Endothelial cell of umbilical vein (primary cell): Measurements from ENCODE around the gene REEP2. TPM values are rescaled to one million over a fixed set of nuclear protein-coding genes. Genes with fewer than 3 reads are reported as not detected.

Source experiments
- BruUV-seq: library from RNA; stranded (reverse); fragments of 400-500 nt; replicated peaks from 2 replicates; lab custom pipeline; 2021; lab: Mats Ljungman, UMichigan
- CTCF ChIA-PET: fragments of 300-600, 350-600 bp; sonication (Branson Sonifier 250); formaldehyde crosslinking; loops from one replicate; lab custom pipeline; 2021; ENCODE audit warnings: antibody characterized with exemption, inconsistent platforms; lab: Charles Lee
- POLR2A ChIA-PET: fragments of 300-600, 350-600 bp; sonication (Branson Sonifier 250); formaldehyde crosslinking; loops from one replicate; lab custom pipeline; 2021; ENCODE audit warnings: antibody characterized with exemption, inconsistent platforms; lab: Charles Lee
- DNase-seq: peaks from one replicate; pipeline ENCODE4 v3.0.0-alpha.2; 2011; ENCODE audit warnings: low read depth, low spot score
- FAIRE-seq: peaks from 2 replicates; lab custom pipeline; 2011; peaks lifted over from hg19 to GRCh38; lab: Jason Lieb, UNC
- H2AFZ ChIP-seq: 2 replicates; pipeline ENCODE4 v1.6.0; 2012; ENCODE audit warnings: low read depth, low read length, control low read depth, inconsistent platforms
- H3K27ac ChIP-seq: 2 replicates; pipeline ENCODE4 v1.5.1; 2011; ENCODE audit warnings: low read depth, mild to moderate bottlenecking, control low read depth, low read length, moderate library complexity; ENCODE audit not compliant: insufficient read depth
- H3K27me3 ChIP-seq, 2 experiments: 2 replicates each; pipeline versions ENCODE4 v1.6.0 to v1.6.1; 2011; ENCODE audit warnings: low read length in 2 of 2, mixed read lengths in 1 of 2; ENCODE audit not compliant: control insufficient read depth in 2 of 2, insufficient read depth in 2 of 2
- H3K36me3 ChIP-seq, 2 experiments: 2 replicates in 1 of 2; 3 replicates in 1 of 2; pipeline ENCODE4 v1.5.1; 2011; ENCODE audit warnings: low read length in 2 of 2, mild to moderate bottlenecking in 1 of 2, moderate library complexity in 1 of 2; ENCODE audit not compliant: control insufficient read depth in 2 of 2, insufficient read depth in 2 of 2; ENCODE audit errors: extremely low read depth in 1 of 2
- H3K4me1 ChIP-seq: 3 replicates; pipeline ENCODE4 v1.5.1; 2011; ENCODE audit warnings: mild to moderate bottlenecking, low read length; ENCODE audit not compliant: control insufficient read depth, insufficient read depth; ENCODE audit errors: extremely low read depth
- H3K4me2 ChIP-seq: 2 replicates; pipeline ENCODE4 v1.6.1; 2011; ENCODE audit warnings: low read length, control low read depth, mixed read lengths; ENCODE audit not compliant: insufficient read depth
- H3K4me3 ChIP-seq, 3 experiments: fragments of 200-600 bp in 1 of 3; sonication (generic), shearing (Covaris generic) in 1 of 3; replicated peaks in 1 of 3; 2 replicates each; pipeline ENCODE4 v1.5.1; 2011 to 2016; ENCODE audit warnings: control low read depth in 3 of 3, low read length in 3 of 3, mild to moderate bottlenecking in 2 of 3, inconsistent platforms in 1 of 3, low read depth in 1 of 3, moderate library complexity in 1 of 3; ENCODE audit not compliant: insufficient read depth in 1 of 3
- H3K79me2 ChIP-seq: 2 replicates; pipeline ENCODE4 v1.6.0; 2012; ENCODE audit warnings: low read length, inconsistent platforms; ENCODE audit not compliant: control insufficient read depth, insufficient read depth
- H3K9ac ChIP-seq: replicated peaks from 2 replicates; pipeline ENCODE3; 2011; ENCODE audit warnings: low read length, control low read depth; ENCODE audit not compliant: insufficient read depth; ENCODE audit errors: extremely low read depth
- H3K9me1 ChIP-seq: replicated peaks from 3 replicates; pipeline ENCODE4 v1.6.0; 2011; ENCODE audit warnings: mild to moderate bottlenecking, low read length; ENCODE audit not compliant: control insufficient read depth, insufficient read depth; ENCODE audit errors: extremely low read depth
- H3K9me3 ChIP-seq: replicated peaks from 2 replicates; pipeline ENCODE4 v1.5.1; 2012; ENCODE audit warnings: low read length, inconsistent platforms; ENCODE audit not compliant: control insufficient read depth, insufficient read depth
- H4K20me1 ChIP-seq: replicated peaks from 2 replicates; pipeline ENCODE3; 2011; ENCODE audit warnings: mild to moderate bottlenecking, low read length; ENCODE audit not compliant: control insufficient read depth, insufficient read depth; ENCODE audit errors: extremely low read depth
- EZH2 ChIP-seq: IDR thresholded peaks from 2 replicates; pipeline ENCODE4 v1.6.1; 2012; ENCODE audit warnings: borderline replicate concordance, low read depth, mild to moderate bottlenecking, moderate library complexity, low read length, inconsistent platforms; ENCODE audit not compliant: severe bottlenecking
- FOS ChIP-seq: IDR thresholded peaks from 2 replicates; pipeline ENCODE4 v1.6.1; 2011; ENCODE audit warnings: mild to moderate bottlenecking, low read length, moderate library complexity, borderline replicate concordance; ENCODE audit not compliant: insufficient read depth
- GATA2 ChIP-seq: IDR thresholded peaks from 2 replicates; pipeline ENCODE4 v1.7.0; 2011; ENCODE audit warnings: low read depth, mild to moderate bottlenecking, moderate library complexity, mixed read lengths, low read length; ENCODE audit not compliant: insufficient read length, insufficient read depth
- JUN ChIP-seq: IDR thresholded peaks from 2 replicates; pipeline ENCODE4 v1.6.1; 2011; ENCODE audit warnings: borderline replicate concordance, low read depth; ENCODE audit not compliant: insufficient read length, insufficient read depth
- MYC ChIP-seq: IDR thresholded peaks from one replicate; pipeline ENCODE4 v1.6.1; 2011; ENCODE audit warnings: mild to moderate bottlenecking, low read depth, low read length
- POLR2A ChIP-seq: IDR thresholded peaks from 2 replicates; pipeline ENCODE4 v1.6.1; 2012; ENCODE audit warnings: low read depth, mild to moderate bottlenecking, control low read depth, low read length
- POLR2AphosphoS5 ChIP-seq: IDR thresholded peaks from 2 replicates; pipeline ENCODE4 v1.6.1; 2012; ENCODE audit warnings: low read depth, mild to moderate bottlenecking, control low read depth, low read length, moderate library complexity; ENCODE audit not compliant: insufficient read depth
- dilution Hi-C: fragments of 300-500 bp; cut with MboI; formaldehyde crosslinking; loops from one replicate; pipeline ENCODE4 v1.15.0; 2019; ENCODE audit warnings: low sequenced_read_pairs; ENCODE audit not compliant: extremely low pct_ligation_motif_present
- intact Hi-C: fragments of 100-400 bp; cut with micrococcal nuclease; formaldehyde crosslinking; loops from one replicate; pipeline ENCODE4 v1.10.0; 2022
- polyA plus RNA-seq, 4 experiments: library from polyadenylated mRNA; depleted of rRNA in 3 of 4; stranded (reverse) in 3 of 4; unstranded in 1 of 4; fragments of >200 nt; gene quantifications; 2 replicates each; pipeline versions ENCODE4 v1.2.1 to v1.2.3, GENCODE V29; 2011 to 2012; ENCODE audit warnings: missing spikeins in 1 of 4
- total RNA-seq: library from RNA; stranded (reverse); gene quantifications from 2 replicates; pipeline ENCODE4 v1.2.3, GENCODE V29; 2021
- TF ChIP-seq, protein P1 (sequence below), 2 donors: IDR thresholded peaks; 1 replicate in 1 of 2; 2 replicates in 1 of 2; pipeline ENCODE4 v1.5.1; 2011; ENCODE audit warnings: low read length in 2 of 2, mild to moderate bottlenecking in 2 of 2, moderate library complexity in 2 of 2, control low read depth in 1 of 2, inconsistent platforms in 1 of 2, low read depth in 1 of 2; ENCODE audit not compliant: insufficient read depth in 1 of 2; ENCODE audit errors: extremely low read depth in 1 of 2
- TF ChIP-seq, protein P2 (sequence below): IDR thresholded peaks from 2 replicates; pipeline ENCODE4 v1.6.1; 2011; ENCODE audit not compliant: insufficient read depth, insufficient read length

REEP2 gene
- total and polyA plus RNA-seq, 2 donors (not counting 3 experiments of a cell fraction or from before 2014, with no cell fraction given), result 4.0 to 4.8 TPM

DNA sequence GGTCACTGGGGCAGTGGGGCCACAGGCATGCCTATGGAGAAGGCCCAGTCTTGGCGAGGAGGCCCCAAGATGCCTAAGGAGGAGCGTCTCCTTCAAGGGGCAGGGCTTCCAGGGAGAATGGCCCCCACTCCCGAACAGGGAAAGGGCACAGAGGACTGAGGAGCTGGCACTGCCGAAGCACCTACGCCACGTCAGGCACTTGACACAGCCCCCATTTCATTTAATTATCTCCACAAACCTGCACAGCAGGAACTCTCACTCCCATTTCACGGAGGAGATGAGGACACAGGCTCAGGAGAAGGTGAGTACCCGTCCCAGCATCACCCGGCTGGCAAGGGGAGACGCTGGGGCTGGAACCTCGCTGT lies 52.4 kb downstream of the REEP2 start:
- H3K9me1 ChIP-seq, result no peaks in the 10 kb centered on the region
- ChIA-PET CTCF (no interaction called here), POLR2A (no interaction called here)
- H3K36me3 ChIP-seq, result no peaks in the 10 kb centered on the region
- BruUV-seq, result no TSS peak
- H2AFZ ChIP-seq, result peak overlapping the region; percentile 93
- dilution Hi-C loops, result no loop called here
- H3K4me2 ChIP-seq, result peak overlapping the region; percentile 67
- H3K4me3 ChIP-seq, result peak overlapping the region in 1 of 3 experiments; percentile 4
- H3K27me3 ChIP-seq, result peaks cover 11 to 22% of the 10 kb centered on the region in 2 experiments
- H3K79me2 ChIP-seq, result no peaks in the 10 kb centered on the region
- H4K20me1 ChIP-seq, result no peaks in the 10 kb centered on the region
- intact Hi-C loops, result no loop called here
- DNase-seq (peak; percentile 0), FAIRE-seq (no peak)
- no peak overlapping the region for H3K27ac ChIP-seq
- TF ChIP-seq, protein P1, sequence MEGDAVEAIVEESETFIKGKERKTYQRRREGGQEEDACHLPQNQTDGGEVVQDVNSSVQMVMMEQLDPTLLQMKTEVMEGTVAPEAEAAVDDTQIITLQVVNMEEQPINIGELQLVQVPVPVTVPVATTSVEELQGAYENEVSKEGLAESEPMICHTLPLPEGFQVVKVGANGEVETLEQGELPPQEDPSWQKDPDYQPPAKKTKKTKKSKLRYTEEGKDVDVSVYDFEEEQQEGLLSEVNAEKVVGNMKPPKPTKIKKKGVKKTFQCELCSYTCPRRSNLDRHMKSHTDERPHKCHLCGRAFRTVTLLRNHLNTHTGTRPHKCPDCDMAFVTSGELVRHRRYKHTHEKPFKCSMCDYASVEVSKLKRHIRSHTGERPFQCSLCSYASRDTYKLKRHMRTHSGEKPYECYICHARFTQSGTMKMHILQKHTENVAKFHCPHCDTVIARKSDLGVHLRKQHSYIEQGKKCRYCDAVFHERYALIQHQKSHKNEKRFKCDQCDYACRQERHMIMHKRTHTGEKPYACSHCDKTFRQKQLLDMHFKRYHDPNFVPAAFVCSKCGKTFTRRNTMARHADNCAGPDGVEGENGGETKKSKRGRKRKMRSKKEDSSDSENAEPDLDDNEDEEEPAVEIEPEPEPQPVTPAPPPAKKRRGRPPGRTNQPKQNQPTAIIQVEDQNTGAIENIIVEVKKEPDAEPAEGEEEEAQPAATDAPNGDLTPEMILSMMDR (IDR thresholded peaks at IDR 0.05; ENCODE audit: extremely low read depth in 1 of 2, insufficient read depth in 1 of 2, low read depth in 1 of 2, low read length in 2 of 2), result no peak
- no peak for TF ChIP-seq GATA2
- TF ChIP-seq MYC, result no peak
- no peak for TF ChIP-seq FOS
- no peak for TF ChIP-seq EZH2
- no peak for TF ChIP-seq POLR2A
- TF ChIP-seq POLR2AphosphoS5, result no peak
- TF ChIP-seq, protein P2, sequence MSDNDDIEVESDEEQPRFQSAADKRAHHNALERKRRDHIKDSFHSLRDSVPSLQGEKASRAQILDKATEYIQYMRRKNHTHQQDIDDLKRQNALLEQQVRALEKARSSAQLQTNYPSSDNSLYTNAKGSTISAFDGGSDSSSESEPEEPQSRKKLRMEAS, result no peak
- no peak for TF ChIP-seq JUN
- peaks cover 9% of the 10 kb centered on the region for H3K4me1 ChIP-seq
- H3K9ac ChIP-seq, result peak overlapping the region; percentile 29
- no peaks in the 10 kb centered on the region for H3K9me3 ChIP-seq
